ENCODE data around the gene PGAP1. TPM values are rescaled to one million over a fixed set of nuclear protein-coding genes. Genes with fewer than 3 reads are reported as not detected.
A peak's percentile ranks its signal among the peaks of the same experiment; 100 is the strongest.

Gene PGAP1
- total and polyA plus RNA-seq, 10 of the 15 experiments (the other 5 are each of a cell fraction or from before 2014, with no cell fraction given), result 0.75 to 4.7 (median 3.0) TPM

- TF ChIP-seq, protein P1, sequence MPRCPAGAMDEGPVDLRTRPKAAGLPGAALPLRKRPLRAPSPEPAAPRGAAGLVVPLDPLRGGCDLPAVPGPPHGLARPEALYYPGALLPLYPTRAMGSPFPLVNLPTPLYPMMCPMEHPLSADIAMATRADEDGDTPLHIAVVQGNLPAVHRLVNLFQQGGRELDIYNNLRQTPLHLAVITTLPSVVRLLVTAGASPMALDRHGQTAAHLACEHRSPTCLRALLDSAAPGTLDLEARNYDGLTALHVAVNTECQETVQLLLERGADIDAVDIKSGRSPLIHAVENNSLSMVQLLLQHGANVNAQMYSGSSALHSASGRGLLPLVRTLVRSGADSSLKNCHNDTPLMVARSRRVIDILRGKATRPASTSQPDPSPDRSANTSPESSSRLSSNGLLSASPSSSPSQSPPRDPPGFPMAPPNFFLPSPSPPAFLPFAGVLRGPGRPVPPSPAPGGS (IDR thresholded peaks at IDR 0.05; ENCODE audit: borderline replicate concordance, insufficient read depth, low read depth, low read length, poor library complexity, severe bottlenecking), result no peak
- TF ChIP-seq YY1 (IDR thresholded peaks at IDR 0.05; ENCODE audit: low read depth, low read length), result no peak
- no peak for TF ChIP-seq SMAD1 (IDR thresholded peaks at IDR 0.05; ENCODE audit: low read depth, partially characterized antibody)
- TF ChIP-seq TCF7 (IDR thresholded peaks at IDR 0.05; ENCODE audit: borderline replicate concordance), result no peak
- TF ChIP-seq SP1 (IDR thresholded peaks at IDR 0.05; ENCODE audit: low read depth, low read length), result no peak
- TF ChIP-seq SMAD5 (IDR thresholded peaks at IDR 0.05; ENCODE audit: low read depth), result no peak
- TF ChIP-seq, protein P2, sequence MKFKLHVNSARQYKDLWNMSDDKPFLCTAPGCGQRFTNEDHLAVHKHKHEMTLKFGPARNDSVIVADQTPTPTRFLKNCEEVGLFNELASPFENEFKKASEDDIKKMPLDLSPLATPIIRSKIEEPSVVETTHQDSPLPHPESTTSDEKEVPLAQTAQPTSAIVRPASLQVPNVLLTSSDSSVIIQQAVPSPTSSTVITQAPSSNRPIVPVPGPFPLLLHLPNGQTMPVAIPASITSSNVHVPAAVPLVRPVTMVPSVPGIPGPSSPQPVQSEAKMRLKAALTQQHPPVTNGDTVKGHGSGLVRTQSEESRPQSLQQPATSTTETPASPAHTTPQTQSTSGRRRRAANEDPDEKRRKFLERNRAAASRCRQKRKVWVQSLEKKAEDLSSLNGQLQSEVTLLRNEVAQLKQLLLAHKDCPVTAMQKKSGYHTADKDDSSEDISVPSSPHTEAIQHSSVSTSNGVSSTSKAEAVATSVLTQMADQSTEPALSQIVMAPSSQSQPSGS (IDR thresholded peaks at IDR 0.05; ENCODE audit: low read length), result no peak
- TF ChIP-seq CREB1 (IDR thresholded peaks at IDR 0.05; ENCODE audit: low read depth), result no peak
- TF ChIP-seq SIN3A (IDR thresholded peaks at IDR 0.05; ENCODE audit: low read depth, low read length), result no peak
- no peak for TF ChIP-seq RAD51 (IDR thresholded peaks at IDR 0.05)
- TF ChIP-seq YBX1 (IDR thresholded peaks at IDR 0.05), result no peak
- no peak for TF ChIP-seq SMARCA5 (IDR thresholded peaks at IDR 0.05)
Measured at GRCh38 chr2:196830701-196831100, 95.8 kb downstream of the PGAP1 start (continued).

GRCh38 chr2:196827356-196827755 is 99.2 kb downstream of the PGAP1 start:
- FAIRE-seq, result no peak
- DNase-seq (ENCODE audit: low read depth, low spot score), result no peak
- peak; percentile 22; the same call in 1 of the 3 replicates for ATAC-seq
- no peak for TF ChIP-seq ZZZ3 (IDR thresholded peaks at IDR 0.05; ENCODE audit: control insufficient read depth, insufficient read length, low read depth)
- TF ChIP-seq JUNB (IDR thresholded peaks at IDR 0.05), result no peak
- no peak for TF ChIP-seq BRCA1 (IDR thresholded peaks at IDR 0.05; ENCODE audit: low read depth, low read length)
- no peak for TF ChIP-seq ZNF622 (IDR thresholded peaks at IDR 0.05)
- TF ChIP-seq CBX3 (IDR thresholded peaks at IDR 0.05; ENCODE audit: borderline replicate concordance, low read depth), result no peak
- no peak for TF ChIP-seq EGR1 (IDR thresholded peaks at IDR 0.05; ENCODE audit: borderline replicate concordance in 1 of 2, low read depth in 2 of 2, low read length in 2 of 2)
- TF ChIP-seq POLR2A (IDR thresholded peaks at IDR 0.05; ENCODE audit: low read depth, low read length), result no peak
- TF ChIP-seq NFIC (IDR thresholded peaks at IDR 0.05; ENCODE audit: low read depth, low read length), result no peak
- no peak for TF ChIP-seq EP300 (IDR thresholded peaks at IDR 0.05; ENCODE audit: borderline replicate concordance in 1 of 2, control insufficient read depth in 1 of 2, low read depth in 2 of 2, low read length in 2 of 2)
- TF ChIP-seq ZNF217 (IDR thresholded peaks at IDR 0.05), result no peak
- no peak for TF ChIP-seq ASH2L (IDR thresholded peaks at IDR 0.05; ENCODE audit: borderline replicate concordance, low read depth)

More at GRCh38 chr2:196827356-196827755, 99.2 kb downstream of the PGAP1 start:
- no peak overlapping the region for H3K4me2 ChIP-seq (ENCODE audit: control insufficient read depth, insufficient read depth)
- intact Hi-C loops (cut with micrococcal nuclease; ENCODE audit: unreplicated experiment) (no loop called here), in situ Hi-C loops (cut with MboI) (no loop called here)
- ChIA-PET RAD21 (ENCODE audit: unreplicated experiment) (interaction anchor here (0.5 kb wide), 1 partner anchor 603 kb away, joined by 3 read pairs; no protein-coding TSS in a partner anchor), POLR2A (no interaction called here), CTCF (no interaction called here), SMC1A (ENCODE audit: uncharacterized antibody, unreplicated experiment) (interaction anchor here (0.7 kb wide), 1 partner anchor 210 kb away, joined by 3 read pairs; no protein-coding TSS in a partner anchor)
- H3K36me3 ChIP-seq (ENCODE audit: control insufficient read depth in 2 of 2, insufficient read depth in 2 of 2, low read length in 1 of 2), result no peaks in the 10 kb centered on the region
- no peak overlapping the region for H3K27ac ChIP-seq (ENCODE audit: control insufficient read depth, insufficient read depth)
- no peak overlapping the region for H2AFZ ChIP-seq (ENCODE audit: control insufficient read depth, low read depth, low read length)
- H3K9me3 ChIP-seq (replicated peaks; ENCODE audit: control insufficient read depth, insufficient read depth, low read length), result no peaks in the 10 kb centered on the region
- no TSS peak for BruUV-seq (replicated peaks)
- H3K9ac ChIP-seq (ENCODE audit: control insufficient read depth, insufficient read depth, low read length), result no peak overlapping the region
- H4K20me1 ChIP-seq (ENCODE audit: control insufficient read depth, insufficient read depth), result no peaks in the 10 kb centered on the region
- 63% methylated on average over 2 of the region's 2 CpGs for WGBS (ENCODE audit: insufficient coverage, insufficient replicate concordance, low lambda C conversion rate, missing lambda C conversion rate)
- H3K27me3 ChIP-seq (replicated peaks in 1 of 2; ENCODE audit: control insufficient read depth in 2 of 2, insufficient read depth in 2 of 2, low read length in 1 of 2), result no peaks in the 10 kb centered on the region
- H3K4me1 ChIP-seq (ENCODE audit: control insufficient read depth, insufficient read depth, low read length), result no peaks in the 10 kb centered on the region
- no peaks in the 10 kb centered on the region for H3K79me2 ChIP-seq (ENCODE audit: control insufficient read depth, insufficient read depth, low read length)
- H3K4me3 ChIP-seq, result no peak overlapping the region

Data from GM12878 (cell line).